ENCODE measurements around the gene FEZF1.

FEZF1 gene

GRCh38 chr7:122340427-122340826 is 35.9 kb upstream of the FEZF1 start:
- Histone ChIP-seq H3K27ac (no peak overlapping the region), H3K9me3 (no peaks in the 10 kb centered on the region), H3K27me3 (no peaks in the 10 kb centered on the region), H3K4me1 (no peaks in the 10 kb centered on the region), H3K36me3 (no peaks in the 10 kb centered on the region), H3K4me3 (no peak overlapping the region)
- TF ChIP-seq, protein P1, sequence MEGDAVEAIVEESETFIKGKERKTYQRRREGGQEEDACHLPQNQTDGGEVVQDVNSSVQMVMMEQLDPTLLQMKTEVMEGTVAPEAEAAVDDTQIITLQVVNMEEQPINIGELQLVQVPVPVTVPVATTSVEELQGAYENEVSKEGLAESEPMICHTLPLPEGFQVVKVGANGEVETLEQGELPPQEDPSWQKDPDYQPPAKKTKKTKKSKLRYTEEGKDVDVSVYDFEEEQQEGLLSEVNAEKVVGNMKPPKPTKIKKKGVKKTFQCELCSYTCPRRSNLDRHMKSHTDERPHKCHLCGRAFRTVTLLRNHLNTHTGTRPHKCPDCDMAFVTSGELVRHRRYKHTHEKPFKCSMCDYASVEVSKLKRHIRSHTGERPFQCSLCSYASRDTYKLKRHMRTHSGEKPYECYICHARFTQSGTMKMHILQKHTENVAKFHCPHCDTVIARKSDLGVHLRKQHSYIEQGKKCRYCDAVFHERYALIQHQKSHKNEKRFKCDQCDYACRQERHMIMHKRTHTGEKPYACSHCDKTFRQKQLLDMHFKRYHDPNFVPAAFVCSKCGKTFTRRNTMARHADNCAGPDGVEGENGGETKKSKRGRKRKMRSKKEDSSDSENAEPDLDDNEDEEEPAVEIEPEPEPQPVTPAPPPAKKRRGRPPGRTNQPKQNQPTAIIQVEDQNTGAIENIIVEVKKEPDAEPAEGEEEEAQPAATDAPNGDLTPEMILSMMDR (IDR thresholded peaks at IDR 0.05): no peak
- DNase-seq: no peak
- intact Hi-C loops (cut with DNase I; ENCODE audit: low total_unique reads): no loop called here

GRCh38 chr7:122339145-122339904 is 34.8 kb upstream of the FEZF1 start:
- Histone ChIP-seq H3K27ac (no peak overlapping the region), H3K36me3 (no peaks in the 10 kb centered on the region), H3K27me3 (no peaks in the 10 kb centered on the region), H3K4me3 (no peak overlapping the region), H3K9me3 (no peaks in the 10 kb centered on the region), H3K4me1 (no peaks in the 10 kb centered on the region)
- TF ChIP-seq, protein P1 (IDR thresholded peaks at IDR 0.05): no peak
- intact Hi-C loops (cut with DNase I; ENCODE audit: low total_unique reads): no loop called here
- DNase-seq: no peak

DNA sequence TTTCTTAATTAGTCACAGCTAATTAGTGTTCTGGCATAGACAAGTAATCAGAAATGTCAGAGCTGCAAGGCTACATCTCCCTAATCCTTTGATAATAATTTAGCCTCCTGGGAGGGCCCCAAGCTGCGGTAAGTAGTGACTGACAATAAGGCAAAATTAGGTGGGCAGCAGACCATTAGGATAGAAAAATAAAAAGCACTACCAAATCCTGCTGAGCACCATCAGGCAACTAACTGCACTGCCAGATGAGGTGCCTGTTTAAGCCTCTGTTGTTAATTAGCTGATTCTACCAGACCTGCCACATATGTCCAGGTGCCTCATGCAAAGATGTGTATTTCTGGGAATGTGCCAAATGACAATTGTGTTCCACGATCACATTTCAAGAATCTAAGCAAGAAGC is 32.5 kb upstream of the FEZF1 start:
- no peaks in the 10 kb centered on the region for H3K9me3 ChIP-seq
- no peaks in the 10 kb centered on the region for H3K36me3 ChIP-seq
- no peak overlapping the region for H3K27ac ChIP-seq
- no peaks in the 10 kb centered on the region for H3K27me3 ChIP-seq
- no peaks in the 10 kb centered on the region for H3K4me1 ChIP-seq
- TF ChIP-seq, protein P1 (IDR thresholded peaks at IDR 0.05): no peak
- H3K4me3 ChIP-seq: no peak overlapping the region
- intact Hi-C loops (cut with DNase I; ENCODE audit: low total_unique reads): no loop called here
- DNase-seq: no peak

DNA sequence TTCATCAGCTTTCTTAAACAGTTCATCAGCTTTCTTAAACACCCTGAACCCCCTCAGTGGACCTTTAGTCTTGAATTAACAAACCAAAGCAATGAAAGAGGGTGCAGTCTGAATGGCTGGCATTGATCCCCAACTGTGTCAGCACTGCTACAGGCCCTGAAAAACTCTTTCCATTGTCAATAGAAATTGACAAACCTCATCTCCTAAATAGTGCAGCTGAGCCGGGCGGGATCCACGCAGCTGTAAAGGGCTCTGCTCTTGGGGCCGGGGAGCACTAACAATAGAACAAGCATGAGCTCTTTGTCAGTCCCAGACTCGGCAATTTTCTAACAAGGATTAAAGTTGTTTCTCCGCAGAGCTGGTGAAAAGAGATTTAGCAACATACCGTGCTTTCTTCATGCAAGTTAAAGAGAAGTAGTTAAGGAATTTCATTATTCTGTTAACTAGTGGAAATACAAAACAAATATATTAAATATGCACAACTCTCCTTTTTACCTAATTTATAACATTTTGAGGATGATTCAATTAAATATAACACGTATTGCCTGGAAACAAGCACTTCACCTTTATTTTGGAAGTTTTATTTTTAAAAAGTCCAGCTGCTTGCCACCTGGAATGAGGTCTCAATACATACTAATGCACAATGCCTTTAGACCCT is 24.7 kb upstream of the FEZF1 start:
- H3K36me3 ChIP-seq: no peaks in the 10 kb centered on the region
- H3K4me3 ChIP-seq: no peak overlapping the region
- H3K27me3 ChIP-seq: no peaks in the 10 kb centered on the region
- no peak overlapping the region for H3K27ac ChIP-seq
- intact Hi-C loops (cut with DNase I; ENCODE audit: low total_unique reads): no loop called here
- TF ChIP-seq, protein P1 (IDR thresholded peaks at IDR 0.05): no peak
- H3K4me1 ChIP-seq: no peaks in the 10 kb centered on the region
- H3K9me3 ChIP-seq: no peaks in the 10 kb centered on the region
- DNase-seq: no peak

- intact Hi-C loops (cut with DNase I; ENCODE audit: low total_unique reads): no loop called here
- TF ChIP-seq, protein P1 (IDR thresholded peaks at IDR 0.05): no peak
Measured at GRCh38 chr7:122327969-122328368, 23.4 kb upstream of the FEZF1 start.

More at GRCh38 chr7:122327969-122328368, 23.4 kb upstream of the FEZF1 start:
- Histone ChIP-seq H3K4me3 (no peak overlapping the region), H3K27ac (no peak overlapping the region), H3K9me3 (no peaks in the 10 kb centered on the region), H3K36me3 (no peaks in the 10 kb centered on the region), H3K4me1 (no peaks in the 10 kb centered on the region), H3K27me3 (no peaks in the 10 kb centered on the region)
- no peak for DNase-seq

Data from tibial artery (tissue), 4 donors.